Measurements from ENCODE around the gene PLXNA2.

The PLXNA2 gene

DNA sequence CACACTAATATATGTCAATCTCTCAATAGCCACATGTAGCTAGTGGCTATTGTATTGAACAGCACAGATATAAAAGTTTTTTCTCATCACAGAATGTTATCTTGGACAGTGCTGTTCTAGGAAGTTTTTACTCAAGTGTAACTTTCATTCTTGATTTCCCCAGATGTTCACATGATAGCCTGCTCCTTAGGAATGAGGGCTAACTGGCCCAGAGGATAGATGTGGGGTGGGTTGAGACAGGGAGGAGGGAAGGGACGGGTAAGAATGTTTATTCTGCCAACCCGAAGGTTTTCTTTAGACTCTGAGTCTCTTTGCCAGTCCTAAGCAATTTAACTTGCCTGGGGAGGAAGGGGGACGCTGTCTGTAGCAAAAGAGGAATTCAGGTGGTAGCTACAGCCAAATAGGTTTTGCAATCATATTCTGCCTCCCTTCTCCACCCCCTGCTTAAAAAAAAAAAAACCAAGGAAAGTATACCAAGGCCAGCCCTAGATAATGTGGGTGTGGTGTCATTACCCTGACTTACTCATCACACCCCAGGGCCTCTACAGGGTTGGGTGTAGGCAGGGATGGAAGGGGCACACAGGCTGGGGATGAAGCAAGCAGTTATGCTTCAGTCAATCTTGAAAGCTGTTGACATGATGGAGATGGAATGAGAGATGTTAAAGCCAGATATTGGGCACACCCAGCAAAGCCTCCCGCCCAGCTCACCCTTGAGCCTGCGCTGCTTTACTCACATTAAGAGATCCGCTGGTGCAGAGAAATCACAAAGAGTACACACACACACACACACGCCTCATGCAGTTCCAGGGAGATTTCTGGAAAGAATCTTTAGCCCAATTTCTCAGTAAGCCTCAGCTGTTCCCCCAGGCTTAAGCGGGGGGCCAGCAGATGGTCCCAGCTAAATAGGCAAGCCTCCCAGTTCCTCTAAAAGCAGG is 59.9 kb downstream of the PLXNA2 start:
- no peak for FAIRE-seq
- DNase-seq (ENCODE audit: low spot score), result peak; percentile 93

- FAIRE-seq (no peak), DNase-seq (ENCODE audit: low spot score) (no peak)
These were observed 61.1 kb downstream of the PLXNA2 start for GRCh38 chr1:208182880-208183645.

- FAIRE-seq (no peak), DNase-seq (ENCODE audit: low spot score) (no peak)
These were observed 62.8 kb downstream of the PLXNA2 start for GRCh38 chr1:208181364-208181763.

DNA sequence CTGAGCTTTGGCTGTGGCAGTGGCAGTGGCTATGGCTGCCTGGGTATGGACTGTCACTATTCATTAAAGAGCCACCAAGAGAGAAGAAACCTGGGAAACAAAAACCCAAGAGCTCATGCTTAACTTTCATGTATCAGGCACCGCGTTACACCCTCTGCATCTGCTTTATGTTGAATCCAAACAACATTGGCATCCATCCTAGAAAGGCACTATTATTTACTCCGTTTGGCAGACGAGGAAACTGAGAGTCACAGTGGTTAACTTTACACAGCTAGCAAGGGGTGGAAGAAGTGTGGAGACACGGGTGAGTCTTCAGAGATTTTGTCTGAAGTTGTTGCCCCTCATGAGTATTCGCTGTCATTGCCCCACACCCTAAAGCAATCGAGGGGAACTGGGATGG is 63.8 kb downstream of the PLXNA2 start:
- DNase-seq (ENCODE audit: low spot score), result no peak
- FAIRE-seq, result no peak

GRCh38 chr1:208179961-208180409 is 64.2 kb downstream of the PLXNA2 start:
- DNase-seq (ENCODE audit: low spot score), result no peak
- no peak for FAIRE-seq

DNA sequence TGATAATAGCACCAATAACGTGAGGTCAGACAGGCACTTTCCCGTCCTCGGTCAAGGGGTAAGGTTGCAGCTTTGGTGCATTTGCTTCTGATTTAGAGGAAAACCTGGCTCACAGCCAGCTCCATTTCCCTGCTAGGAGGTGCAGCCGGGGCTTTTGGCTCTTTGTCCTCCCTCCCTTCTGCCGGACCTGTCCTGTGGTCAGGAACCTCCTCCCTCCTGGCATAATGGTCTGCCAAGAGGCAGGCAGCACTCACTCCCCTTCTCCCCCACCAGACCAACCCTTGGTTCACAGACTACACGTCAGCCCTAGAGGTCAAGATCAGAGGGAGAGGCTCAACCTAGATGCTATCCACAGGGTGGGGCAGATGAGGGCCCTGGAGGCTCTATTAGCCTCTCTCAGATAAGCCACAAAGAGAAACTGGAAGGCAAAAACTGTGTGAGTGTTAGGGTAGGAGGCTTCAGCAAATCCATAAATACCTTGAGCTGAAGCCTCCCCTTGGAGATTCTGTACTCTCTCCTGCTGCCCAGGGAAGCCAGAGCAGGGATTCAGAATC is 64.8 kb downstream of the PLXNA2 start:
- FAIRE-seq (no peak), DNase-seq (ENCODE audit: low spot score) (peak; percentile 31)

- FAIRE-seq, result no peak
These were observed 66.1 kb downstream of the PLXNA2 start for GRCh38 chr1:208178091-208178529.

DNA sequence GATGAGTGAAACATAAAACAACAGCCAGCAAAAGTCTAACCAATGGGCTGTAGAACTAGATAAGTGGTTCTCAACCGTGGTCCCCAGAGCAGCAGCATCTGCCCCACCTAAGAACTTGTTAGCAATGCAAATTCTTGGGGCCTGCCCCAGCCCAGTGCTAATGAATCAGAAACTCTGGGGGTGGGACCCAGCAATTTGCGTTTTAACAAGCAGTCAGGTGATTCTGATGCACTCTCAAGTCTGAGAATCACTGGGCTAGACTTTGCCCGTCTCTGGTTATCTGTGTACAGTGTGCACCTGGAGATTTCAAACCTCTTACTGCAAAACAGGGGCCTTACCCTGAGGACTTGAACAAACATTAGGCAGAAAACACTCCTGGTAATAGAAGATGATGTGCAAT is 66.5 kb downstream of the PLXNA2 start:
- DNase-seq (ENCODE audit: low spot score) (no peak), FAIRE-seq (no peak)

More at GRCh38 chr1:208178091-208178529, 66.1 kb downstream of the PLXNA2 start:
- DNase-seq (ENCODE audit: low spot score), result no peak

DNA sequence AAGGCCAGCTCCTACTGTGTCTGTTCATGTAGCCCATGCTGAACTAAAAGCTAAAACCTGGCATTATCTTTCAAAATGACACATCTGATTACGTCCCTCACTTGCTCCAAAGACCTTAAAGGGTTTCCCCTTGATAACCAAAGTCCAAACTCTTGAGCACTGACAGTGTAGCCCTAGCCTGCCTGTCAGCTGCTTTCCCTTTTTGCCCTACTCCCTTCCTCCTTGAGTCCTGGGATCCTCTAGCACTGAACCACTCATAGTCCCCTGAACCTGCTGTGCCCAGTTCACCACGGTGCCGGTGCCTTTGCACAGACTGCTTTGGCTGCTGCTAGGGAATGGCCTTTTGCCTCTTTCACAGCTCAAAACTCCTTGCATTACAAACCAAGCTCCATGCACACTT is 67.5 kb downstream of the PLXNA2 start:
- DNase-seq (ENCODE audit: low spot score) (no peak), FAIRE-seq (no peak)

DNA sequence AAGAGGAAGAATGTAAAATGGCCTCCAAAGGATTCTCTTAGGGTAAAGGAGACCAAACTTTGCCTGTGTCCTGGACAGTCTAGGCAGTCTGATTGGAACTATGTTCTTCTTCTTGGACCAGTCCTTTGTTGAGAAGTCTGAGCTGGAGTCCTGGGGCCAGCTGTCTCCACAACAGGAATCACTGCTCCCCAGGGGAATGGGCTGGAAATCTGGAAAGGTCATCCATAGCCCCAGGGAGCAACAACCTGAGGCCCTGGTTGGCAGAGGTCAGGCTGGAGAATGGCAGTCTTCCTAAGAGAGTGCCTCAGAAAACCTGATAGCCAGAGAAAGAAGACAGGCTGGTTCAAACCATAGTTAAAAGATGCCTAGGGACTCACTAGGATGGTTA is 68.7 kb downstream of the PLXNA2 start:
- FAIRE-seq (no peak), DNase-seq (ENCODE audit: low spot score) (no peak)

- FAIRE-seq, result no peak
These were observed 69.3 kb downstream of the PLXNA2 start for GRCh38 chr1:208174731-208175507.

DNA sequence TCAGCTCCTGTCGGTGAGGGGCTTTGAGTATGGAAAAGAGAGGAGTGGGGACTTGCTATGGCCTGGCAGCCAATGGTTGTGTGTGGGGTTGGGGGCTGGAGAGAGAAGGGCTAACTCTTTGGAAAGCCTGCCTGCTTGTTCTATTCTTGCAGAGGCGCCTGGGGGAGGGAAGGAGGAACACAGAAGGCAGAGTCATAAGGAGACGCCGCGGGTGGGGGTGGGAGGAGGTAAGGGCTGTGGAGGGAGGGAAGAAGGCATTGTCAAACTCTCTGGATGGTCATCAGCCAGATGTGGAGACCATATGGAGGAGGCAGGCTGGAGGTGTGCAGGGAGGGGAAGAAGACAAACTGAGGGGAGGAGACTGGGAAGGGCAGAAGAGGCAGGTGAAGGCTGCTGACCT is 70.0 kb downstream of the PLXNA2 start:
- no peak for DNase-seq (ENCODE audit: low spot score)
- FAIRE-seq, result no peak

More at GRCh38 chr1:208174731-208175507, 69.3 kb downstream of the PLXNA2 start:
- DNase-seq (ENCODE audit: low spot score), result peak; percentile 34

- DNase-seq (ENCODE audit: low spot score), result no peak
- no peak for FAIRE-seq
These were observed 70.4 kb downstream of the PLXNA2 start for GRCh38 chr1:208173749-208174148.

DNA sequence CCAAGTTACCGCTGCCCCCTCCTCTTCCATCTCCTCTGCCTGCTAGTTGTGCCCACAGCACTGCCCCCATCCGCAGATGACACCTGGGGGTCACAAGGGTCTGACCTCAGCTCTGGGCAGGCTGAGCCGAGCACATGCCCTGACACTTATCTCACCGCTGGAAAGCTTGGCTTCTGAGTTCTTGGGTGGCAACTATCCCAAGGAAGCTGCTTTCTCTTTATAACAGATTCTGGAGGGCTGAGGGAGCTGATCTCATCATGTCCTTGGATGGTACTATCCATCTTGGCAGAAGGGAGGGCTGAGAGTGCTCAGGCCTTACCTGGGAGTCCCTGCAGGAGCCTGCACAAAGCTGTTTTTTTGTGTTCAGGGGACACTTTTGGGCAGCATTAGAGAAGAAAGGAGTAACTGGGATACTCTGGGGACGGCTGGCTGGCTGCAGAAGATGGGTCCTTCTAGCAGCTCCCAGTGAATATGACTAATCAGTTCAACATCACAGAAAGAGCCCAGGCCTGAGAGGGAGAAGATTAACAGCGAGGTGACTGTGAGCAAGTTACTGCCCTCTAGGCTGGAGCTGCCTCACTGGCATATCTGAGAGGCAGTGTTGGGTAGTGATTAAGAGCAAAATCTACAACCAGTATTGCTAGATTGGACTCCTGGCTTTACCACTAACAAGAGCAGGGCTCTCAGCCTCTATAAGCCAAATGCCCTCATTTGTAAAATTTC is 71.6 kb downstream of the PLXNA2 start:
- peak; percentile 55 for DNase-seq (ENCODE audit: low spot score)

GRCh38 chr1:208171616-208172422 is 72.4 kb downstream of the PLXNA2 start:
- FAIRE-seq (no peak), DNase-seq (ENCODE audit: low spot score) (no peak)

More for the DNA sequence above, 71.6 kb downstream of the PLXNA2 start:
- FAIRE-seq, result no peak

GRCh38 chr1:208170252-208170651 is 73.9 kb downstream of the PLXNA2 start:
- FAIRE-seq, result no peak
- no peak for DNase-seq (ENCODE audit: low spot score)

- no peak for DNase-seq (ENCODE audit: low spot score)
- no peak for FAIRE-seq
These were observed 74.9 kb downstream of the PLXNA2 start for GRCh38 chr1:208169081-208169879.

DNA sequence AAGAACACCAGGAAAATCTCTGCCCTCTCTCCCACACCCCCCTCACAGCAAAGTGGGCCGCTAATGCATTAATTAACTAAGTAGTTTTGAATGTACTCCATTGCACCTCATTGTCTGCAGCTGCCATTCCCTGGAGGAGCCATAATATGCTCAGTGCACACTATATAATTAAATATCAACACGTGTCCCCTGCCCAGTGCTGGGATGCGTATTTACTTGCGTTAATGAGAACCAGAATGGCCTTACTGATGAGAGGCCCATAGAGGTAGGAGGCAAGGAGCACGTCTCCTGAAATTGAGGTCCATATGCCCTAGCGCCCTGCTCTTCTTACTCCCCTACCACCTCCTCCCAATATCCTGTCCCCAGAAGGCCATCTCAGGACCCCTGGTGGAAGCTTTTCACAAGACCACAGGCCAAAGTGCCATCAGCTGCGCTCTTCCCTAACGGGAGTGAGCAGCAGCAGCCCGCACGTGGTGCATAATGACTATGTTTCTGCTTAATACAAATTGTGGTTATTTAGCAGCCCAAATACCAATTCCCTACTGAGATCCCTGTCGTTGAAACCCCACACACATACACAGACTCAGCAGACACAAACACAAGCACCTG is 76.8 kb downstream of the PLXNA2 start:
- FAIRE-seq, result no peak
- no peak for DNase-seq (ENCODE audit: low spot score)
